Middle frontal gyrus (tissue), 1 donor: ENCODE data around the gene CIAO1.
A peak's percentile ranks its signal among the peaks of the same experiment; 100 is the strongest.
"Not testable (repeated sequence)": the region's sequence is repeated elsewhere in the genome, so short reads cannot be mapped to it uniquely, and the experiment has no call there.

Experiments
- DNase-seq: peaks from one replicate; pipeline ENCODE4 v3.0.0-alpha.2; 2015; ENCODE audit warnings: low spot score; ENCODE audit errors: extremely low spot score

Gene CIAO1

DNA sequence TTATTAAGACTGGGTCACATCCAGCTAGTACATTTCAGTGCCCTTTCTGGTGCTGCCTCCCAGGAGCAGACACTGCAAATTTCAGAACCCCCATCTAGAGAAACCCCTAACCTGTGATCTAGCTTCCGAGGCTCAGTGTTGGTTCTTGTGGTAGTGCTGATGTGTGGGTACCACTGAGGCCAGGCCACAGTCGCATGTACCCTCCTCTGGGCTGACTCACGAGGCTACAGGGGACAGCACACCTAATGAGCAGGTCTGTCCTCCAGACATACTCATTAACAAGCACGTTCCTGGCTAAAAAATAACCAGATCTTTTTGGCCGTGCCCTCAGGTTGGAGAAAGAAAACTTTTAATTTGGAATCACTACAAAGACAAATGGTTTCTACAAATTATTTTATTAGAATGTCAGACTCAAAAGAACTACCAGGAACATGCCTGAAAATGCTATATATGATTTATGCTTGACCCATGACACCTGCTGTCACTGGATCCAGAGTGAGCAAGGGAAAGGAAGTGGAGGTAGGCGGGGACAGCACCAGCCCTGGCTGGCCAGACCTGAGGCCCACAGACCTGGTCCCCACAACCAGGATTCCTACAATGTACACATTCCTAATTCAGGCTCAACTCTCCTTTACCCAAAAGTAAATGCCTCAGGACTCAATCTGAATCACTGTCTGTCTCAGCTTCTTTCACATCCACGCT lies 8.5 kb downstream of the CIAO1 start:
- no peak for DNase-seq

DNA sequence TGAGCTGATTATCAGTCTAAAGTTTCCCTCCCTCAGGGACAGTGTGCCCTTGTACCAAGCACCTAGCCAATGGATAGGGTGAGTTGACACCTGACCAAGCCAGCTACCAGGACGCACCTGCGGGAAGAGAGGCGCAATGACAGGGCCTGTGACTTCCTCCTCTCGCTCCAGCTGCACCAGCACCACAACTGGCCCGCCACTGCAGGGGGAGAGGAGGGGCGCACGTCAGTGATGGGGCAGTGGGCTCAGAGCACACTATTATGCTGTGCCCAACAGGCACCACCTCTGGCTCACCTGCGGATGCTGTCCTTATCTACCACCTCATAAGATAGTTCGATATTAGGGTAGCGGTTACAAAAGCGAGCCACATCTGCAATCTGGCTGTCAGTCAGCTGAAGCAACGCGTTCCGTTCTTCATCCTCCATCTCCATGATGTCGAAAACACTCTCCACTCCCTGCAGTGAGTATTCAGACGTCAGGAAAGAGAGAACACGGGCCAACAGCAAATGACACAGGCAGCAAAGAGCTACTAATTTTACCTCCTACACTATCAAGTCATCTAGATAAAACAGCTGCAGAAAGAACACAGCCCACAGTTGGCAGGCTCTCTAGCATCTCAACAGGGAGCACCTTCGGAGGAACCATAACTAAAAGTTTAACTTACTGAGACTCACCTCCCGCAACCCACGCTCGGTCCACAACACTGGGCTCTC lies 10.9 kb downstream of the CIAO1 start:
- no peak for DNase-seq

DNA sequence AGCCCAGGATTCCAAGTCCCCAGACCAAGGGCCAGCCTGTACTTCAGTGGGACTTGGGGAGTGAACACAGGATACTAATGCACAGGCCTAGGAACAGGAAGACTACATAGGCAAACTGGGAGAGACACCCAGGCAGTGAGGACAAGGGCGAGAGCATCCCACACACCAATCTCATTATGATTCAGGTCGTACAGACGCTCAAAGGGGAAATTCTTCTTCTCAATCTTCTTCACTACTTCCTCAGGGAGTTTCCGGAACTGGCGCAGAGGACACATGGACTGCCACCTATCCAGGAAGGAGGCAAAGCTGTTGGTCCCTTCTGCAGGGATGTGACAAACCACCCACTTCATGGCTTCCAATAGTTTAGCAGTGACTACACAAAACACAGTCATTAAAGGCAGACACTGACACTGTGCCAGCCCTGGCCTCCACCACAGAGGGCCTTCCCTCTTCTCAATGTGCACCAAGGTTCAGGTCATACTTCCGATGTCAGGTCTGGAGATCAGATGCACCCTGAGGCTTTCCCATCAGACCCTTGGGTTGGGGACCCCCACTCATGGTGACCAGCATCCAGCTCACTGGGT lies 21.3 kb downstream of the CIAO1 start:
- DNase-seq: no peak

DNA sequence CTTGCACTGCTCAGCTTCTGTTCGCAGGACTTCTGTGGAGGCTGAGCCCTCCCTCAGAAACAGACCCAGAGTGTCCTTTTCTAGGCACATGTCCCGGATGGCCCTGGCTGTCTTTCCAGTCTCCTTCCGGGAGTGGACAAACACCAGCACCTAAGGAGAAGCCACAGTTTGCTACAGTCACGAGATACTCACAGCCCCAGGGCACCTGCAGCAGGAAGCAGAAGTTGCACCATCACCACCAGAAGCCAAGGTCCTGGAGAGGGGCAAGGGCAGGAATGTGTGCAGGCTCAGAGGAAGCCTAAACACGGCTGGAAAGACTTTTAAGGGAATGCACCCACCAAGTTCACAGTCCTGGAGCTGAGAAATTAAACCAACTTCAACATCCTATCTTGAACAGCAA lies 25.7 kb downstream of the CIAO1 start:
- DNase-seq: no peak

DNA sequence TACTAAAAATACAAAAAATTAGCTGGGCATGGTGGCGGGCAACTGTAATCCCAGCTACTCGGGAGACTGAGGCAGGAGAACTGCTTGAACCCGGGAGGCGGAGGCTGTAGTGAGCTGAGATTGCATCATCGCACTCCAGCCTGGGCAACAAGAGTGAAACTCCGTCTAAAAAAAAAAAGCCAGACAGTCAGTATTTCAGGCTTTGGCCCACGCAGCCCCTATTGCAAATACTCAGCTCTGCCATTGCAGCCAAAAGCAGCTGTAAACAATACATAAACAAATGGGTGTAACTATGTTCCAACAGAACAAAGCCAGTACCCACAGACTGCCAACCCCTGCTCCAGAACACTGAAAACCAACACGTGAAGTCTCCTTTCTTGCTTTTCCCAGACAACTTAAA lies 28.2 kb downstream of the CIAO1 start:
- DNase-seq: not testable (repeated sequence)

DNA sequence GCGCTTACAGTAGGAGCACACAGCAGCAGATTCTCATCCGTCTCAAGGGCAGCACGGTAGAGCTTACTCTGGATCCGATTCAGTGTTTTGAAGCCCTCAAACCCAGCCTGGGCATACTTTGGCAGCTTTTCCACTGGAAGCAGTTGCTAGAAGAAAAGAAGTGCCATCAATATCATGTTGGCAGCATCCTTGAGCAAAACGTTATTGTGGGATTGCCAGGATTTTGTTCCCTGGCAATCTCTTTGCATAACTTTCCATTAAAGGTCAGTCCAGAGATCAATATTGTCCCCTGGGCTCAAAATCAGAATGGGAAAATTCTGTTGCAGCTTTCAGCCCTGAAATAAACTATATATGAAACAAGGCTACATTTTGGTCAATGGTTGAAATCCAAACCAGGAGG lies 30.9 kb downstream of the CIAO1 start:
- DNase-seq: no peak

DNA sequence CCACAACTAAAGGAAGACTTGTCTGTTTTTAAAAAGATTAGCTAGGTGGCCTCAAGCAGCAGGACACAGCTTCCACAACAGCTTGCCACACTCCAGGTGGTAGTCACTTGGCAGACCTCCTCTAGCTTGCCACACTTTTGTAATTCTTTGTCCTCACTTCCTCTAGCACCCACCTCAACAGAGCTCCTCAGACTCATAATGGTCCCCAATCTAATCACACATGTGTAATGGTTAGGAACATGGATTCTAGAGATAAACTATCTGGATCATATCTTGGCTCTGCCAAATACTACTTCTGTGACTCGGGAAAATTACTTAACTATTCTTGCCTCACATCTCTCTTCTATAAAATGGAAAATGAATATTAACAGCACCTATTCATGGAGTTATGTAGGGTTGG lies 35.8 kb downstream of the CIAO1 start:
- no peak for DNase-seq

DNA sequence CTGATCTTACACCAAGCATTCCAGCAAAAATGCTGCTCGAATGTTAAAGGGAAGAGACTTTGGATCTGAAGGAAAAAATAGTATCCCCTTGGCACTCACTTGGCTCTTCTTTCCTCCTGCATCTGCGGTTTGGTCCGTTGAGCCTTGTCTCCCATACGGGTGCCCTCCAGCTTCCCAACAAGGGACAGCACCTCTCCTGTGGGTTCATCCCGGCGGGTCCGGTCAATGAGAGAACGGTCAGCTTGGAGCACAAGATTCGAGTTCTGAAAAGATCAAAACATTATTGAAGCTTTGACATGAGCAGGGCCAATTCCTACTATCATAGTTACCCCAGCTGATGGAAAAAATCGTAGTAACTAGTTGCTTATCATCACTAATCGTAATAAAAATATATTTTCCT lies 38.6 kb downstream of the CIAO1 start:
- DNase-seq: no peak

DNA sequence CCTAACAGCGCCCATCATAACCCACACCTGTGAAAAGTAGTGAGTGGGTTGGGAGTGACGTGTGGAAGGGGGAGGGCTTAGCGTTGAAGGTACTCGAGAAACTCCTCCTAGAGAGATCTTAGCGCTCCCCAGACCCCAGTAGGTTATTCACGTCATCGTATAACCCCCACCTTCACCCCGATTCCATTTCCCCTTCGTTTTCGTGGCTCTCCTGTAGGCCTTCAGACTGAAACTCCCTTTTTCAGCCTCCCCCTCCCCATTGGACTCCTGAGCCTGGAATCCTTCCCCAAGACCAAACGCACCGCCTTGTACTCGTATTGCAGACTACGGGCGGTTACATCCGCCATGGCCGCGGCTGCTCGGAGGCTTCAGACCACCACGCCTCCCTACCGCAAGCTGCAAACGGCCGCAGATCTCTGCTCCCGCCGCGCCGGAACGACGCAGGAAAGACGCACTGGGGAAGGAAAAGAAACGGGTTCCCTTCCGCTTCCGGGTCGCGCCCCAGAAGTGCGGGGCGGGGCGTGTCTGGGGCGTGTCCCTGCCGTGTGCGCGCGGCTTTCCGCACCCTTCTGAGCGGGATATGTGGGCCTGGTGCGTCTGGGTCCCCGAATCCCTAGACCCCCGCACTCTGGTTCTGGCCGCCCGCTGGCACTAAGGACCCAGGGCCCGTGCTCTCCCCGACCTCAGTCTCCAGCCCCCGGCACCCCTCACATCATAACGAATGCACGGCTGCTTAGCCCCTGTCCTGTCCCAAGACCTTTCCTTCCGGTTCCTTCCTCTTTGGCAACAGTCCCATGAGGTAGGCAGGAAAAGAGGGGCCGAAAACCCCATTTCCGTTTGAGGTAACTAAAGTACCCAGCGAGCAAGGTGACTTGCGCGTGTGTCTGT lies 39.3 kb downstream of the CIAO1 start, which contains the start of gene SNRNP200:
SNRNP200 (minus strand) TSS at position 456 of the 888 bp plus-strand sequence; CDS start at position 347, 109 bp downstream.
- DNase-seq: peak; percentile 81

DNA sequence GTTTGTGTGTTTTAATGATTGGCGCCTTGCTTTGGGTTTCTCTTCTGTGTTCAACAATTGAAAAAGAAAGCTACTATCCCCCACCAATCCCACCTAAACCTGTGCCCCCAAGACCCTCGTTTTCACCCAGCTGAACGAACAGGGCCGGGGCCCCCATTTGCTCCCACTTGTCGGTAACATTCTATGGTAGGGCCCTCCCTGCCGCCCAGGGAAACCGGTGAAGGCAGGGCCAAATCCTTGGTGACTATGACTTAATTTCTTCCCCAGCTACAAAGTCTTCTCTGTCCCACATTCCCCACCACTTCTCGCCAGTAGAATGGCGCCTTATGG lies 39.9 kb downstream of the CIAO1 start:
- no peak for DNase-seq

DNA sequence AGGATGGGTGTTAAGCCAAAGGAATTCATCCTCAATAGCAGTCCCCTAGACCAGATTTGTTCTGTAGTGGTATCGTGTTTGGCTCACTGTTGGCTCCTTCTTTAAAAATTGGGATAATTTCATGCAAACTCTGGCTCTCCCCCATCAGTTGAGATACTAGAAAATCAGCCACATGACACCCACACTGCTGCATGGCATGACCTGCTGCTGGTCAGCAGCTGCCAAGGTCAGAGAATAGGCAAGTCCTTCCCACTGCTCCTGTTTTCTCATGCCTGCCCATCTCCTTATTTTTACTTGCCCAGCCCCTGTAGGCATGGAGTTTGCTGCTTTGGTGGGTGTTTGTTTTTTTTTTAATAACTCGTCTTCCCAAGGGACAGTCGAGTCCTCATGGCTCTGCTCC lies 40.3 kb downstream of the CIAO1 start:
- DNase-seq: no peak

DNA sequence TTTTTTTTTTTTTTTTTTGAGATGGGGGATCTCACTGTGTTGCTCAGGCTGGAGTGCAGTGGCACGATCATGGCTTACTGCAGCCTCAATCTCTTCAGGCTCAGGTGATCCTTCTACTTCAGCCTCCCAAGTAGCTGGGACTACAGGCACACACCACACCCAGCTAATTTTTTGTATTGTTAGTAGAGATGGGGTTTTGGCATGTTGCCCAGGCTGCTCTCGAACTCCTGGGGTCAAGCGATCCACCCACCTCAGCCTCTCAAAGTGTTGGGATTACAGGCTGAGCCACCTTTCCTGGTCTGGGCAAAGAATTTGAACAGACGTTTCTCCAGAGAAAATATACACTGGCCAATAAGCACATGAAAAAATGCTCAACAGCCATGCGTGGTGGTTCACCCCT lies 42.2 kb downstream of the CIAO1 start:
- no peak for DNase-seq

DNA sequence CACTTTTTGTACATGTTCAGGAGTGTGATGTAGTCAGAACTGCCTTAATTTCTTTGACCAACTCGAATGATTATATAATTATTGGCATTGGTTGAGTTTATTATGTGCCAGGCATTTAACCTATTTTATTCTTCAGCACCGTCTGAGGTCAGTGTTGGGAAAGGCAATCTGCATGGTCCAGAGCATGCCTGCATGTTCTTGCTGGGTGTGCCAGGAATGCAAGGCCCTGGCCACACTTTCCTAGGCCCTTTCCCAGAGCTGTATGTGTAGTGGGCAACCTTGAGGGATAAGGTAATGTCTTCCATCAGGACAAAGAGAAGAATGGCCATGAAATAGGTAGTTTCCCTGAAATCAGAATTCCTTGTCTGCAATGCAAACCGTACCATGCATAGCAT lies 49.0 kb downstream of the CIAO1 start:
- no peak for DNase-seq

DNA sequence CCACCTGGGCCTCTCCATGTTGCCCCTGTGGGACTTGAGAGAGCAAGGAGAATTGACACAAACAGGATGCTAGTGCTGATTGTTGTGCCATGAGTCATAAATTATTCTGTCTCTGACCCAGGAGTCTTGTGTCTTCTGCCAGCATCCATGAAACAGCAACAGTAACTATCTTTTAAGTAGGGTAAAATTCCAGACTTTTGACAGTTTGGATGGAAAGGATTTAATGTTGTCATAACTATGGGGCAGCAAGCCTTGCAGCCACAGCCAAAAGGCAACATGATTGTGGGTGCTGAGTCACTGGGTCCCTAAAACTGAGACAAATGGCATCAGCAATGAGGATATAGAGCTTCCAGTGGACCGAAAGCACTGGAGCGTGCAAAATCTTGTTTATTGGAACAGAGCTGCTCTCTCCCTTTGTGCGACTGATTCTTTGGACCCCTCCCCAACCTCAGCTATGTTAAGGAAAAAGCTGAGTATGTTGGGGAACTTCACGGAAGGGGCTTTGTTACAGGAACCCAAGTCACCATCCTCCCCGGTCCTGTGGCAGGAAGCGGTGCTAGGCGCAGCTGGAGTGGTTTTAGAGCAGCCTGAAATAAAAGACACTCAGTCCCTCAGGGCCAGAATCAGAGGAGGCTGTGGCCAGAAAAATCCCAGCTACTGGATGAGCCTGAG lies 49.5 kb downstream of the CIAO1 start:
- no peak for DNase-seq

DNA sequence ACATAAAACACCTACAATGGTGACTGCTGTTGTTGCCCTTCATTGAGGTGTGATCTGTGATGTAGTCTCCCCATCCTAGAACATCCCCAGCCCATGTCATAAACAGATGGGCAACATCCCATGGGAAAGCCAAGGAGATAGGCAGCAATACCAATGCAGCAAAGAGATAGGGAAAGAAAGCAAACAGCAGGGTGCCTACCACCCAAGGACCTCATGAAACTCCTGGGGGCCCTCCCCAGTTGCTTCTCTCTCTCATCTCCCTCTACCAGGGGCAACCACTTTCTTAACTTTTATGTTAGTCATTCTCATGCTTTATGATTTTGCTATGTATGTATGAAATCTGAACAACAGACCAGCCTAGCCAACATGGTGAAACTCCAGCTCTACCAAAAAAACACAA lies 51.0 kb downstream of the CIAO1 start:
- DNase-seq: no peak

DNA sequence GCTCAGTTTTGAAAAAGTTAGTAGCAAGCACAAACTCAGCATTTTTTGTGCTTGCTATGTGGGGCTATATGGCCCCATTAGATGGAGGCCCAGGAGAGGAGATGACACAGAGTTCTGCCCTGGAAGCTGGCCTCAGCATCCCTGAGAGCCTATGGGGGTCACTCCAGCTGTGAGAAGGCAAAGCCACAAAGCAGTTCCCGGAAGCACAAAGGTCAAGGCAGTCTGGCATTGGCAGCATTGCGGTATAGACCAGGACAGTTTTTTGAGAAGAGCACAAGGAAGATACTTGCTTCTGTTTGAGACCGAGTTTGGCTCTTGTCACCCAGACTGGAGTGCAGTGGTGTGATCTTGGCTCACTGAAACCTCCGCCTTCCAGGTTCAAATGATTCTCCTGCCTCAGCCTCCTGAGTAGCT lies 51.6 kb downstream of the CIAO1 start:
- no peak for DNase-seq

DNA sequence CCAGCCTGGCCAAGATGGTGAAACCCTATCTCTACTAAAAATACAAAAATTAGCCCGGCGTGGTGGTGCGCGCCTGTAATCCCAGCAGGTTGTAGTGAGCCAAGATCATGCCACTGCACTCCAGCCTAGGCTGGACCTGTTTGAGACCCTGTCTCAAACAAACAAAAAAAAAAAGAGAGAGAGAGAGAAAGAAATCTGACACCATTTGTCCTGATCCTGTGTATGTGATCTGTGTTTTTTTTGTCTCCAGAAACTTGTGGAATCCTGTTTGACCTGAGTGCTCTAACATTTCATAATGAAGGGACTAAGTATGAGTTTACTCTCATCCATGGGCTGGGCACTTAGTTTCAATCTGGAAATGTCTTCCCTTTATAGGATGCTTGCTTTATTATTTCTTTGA lies 52.7 kb downstream of the CIAO1 start:
- DNase-seq: no peak

DNA sequence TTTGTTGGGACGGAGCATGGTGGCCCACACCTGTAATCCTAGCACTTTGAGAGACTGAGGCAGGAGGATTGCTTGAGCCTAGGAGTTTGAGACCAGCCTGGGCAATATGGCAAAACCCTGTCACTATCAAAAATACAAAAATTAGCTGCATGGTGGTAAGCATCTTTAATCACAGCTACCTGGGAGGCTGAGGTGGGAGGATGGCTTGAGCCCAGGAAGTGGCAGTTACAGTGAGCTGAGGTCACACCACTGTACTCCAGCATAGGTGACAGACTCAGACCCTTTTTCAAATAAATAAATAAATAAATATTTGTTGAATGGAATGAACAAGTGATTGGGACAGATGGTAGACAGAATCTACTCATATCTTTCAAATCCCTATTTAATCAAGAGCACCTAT lies 53.4 kb downstream of the CIAO1 start:
- DNase-seq: no peak

DNA sequence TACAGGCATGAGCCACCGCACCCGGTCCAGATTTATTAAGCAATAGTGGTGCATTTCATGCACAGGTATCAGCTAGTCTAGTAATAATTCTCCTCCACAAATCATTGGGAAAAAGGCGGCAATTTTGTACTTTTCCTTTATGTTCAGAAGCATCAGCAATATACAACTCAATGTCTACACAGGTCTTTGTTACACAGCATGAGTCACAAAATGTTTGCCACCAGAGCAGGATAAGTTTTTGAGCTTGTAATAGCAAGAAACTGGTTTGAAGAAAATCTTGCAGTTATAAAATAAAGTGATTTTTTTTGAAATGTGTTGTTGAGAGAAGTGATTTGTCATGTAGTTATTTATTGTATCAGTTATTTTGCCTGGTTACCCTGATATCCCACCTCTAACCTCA lies 54.3 kb downstream of the CIAO1 start:
- DNase-seq: no peak

DNA sequence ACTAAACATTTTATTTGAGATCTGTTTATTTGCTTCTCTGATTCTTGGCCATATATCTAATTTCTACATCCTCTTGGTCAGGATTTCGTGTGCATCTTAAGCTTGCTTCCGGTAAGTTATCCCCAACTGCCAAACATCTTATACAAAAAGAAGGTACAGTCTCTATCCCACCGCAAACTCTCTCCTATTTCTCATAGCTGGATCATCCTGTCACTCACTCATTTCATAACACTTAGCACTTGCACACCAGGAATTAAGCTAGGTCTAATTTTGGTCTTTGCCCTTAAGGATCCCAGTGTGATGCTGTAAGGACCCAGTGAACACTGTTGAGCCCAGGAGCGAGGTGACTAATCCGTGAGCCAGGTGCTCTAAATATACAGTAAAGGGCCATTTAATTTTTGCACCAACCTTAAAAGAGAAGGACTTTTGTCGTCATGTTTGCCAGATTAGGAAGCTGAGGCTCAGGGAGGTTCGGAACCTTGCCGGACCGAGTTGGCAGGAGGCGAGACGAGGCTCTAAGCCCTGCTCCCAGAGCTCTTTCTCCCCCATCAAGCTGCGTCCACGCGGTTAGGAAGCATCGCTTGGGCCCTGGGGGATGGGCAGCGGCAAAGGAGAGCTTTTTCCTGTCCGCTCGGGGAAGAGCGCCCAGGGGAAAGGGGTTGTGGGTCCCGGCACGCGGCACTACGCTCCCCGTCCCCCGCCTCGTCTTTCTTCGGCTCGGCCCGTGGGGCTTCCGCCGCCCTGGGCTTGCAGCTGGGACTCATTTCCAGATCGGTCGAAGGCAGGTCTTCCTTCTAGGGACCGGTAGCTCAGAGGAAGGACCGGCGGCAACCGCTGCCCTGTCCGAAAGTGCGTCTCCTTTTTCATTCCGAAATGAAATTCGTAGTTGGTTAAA lies 55.0 kb downstream of the CIAO1 start:
- DNase-seq: no peak
